GM19324 (cell line): Measurements from ENCODE around the gene KIRREL2.
"Not testable (repeated sequence)": the region's sequence is repeated elsewhere in the genome, so short reads cannot be mapped to it uniquely, and the experiment has no call there.

Source experiments
- ATAC-seq: cut with Tn5 transposase; IDR thresholded peaks from one replicate; pipeline ENCODE4 v1.9.1; 2021; ENCODE audit warnings: mild to moderate bottlenecking, moderate library complexity; ENCODE audit not compliant: unreplicated experiment, low FRiP score

Gene KIRREL2

DNA sequence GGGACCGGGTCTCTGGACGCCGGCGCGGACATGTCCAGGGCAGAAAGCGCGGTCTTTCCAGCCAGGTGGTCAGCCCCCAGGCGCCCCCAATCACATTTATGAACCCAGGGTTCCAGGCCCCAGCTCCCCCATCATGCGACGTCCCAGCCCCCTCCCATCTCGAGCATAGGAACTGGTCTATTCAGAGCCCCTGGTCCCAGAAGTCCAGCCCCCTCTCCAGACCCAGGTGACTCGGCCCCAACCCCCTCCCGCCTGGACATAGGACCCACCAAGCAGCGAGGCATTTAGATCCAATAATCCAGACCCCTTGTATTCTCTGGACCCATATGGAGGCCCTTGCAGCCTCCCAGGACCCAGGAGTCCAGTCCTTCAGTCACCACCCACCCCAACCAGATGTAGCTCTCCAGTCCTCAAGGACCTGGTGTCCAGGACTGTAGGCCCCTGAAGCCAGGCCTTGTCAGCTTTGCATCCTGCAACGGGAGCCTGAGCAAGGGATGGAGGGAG is 12.2 kb downstream of the KIRREL2 start:
- ATAC-seq = no peak

DNA sequence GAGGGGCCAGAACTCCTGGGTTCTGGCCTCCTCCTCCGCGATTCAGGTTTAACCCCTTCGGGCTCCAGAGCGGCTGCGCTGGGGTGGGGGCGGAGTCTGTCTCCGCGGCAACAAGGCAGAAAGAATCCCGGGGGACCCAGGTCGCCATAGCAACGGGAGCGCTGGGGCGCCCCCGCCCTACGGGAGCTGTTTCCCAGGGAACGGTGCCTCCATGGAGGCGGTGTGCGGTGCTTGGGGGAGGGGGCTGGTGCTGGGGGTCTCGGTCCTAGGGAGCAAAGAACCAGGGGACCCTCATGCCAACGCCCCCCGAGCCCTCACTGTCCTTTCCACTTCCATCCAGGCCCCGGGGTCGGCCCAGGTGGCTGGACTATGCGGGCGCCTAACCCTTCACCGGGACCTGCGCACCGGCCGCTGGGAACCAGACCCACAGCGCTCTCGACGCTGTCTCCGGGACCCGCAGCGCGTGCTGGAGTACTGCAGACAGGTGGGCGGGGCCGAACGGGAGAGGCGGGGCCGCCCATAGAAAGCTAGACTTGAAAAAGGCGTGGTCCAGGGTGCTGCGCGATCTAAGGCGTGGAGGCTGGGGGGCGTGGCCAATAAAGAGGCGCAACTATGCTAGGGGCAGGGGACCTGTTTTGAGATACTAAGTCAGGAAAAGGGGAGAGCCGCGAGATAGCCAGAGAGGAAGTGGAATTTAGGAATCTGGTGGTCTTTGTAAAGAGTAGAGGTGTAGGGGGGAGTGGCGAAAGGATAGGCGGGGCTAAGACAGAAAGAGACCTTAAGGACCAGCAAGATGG is 12.8 kb downstream of the KIRREL2 start:
- ATAC-seq = no peak

- ATAC-seq = not testable (repeated sequence)
Observed at GRCh38 chr19:35870124-35870736, 13.5 kb downstream of the KIRREL2 start.

- no peak for ATAC-seq
Observed at GRCh38 chr19:35870798-35871197, 14.1 kb downstream of the KIRREL2 start.

GRCh38 chr19:35871611-35872010 is 14.9 kb downstream of the KIRREL2 start:
- no peak for ATAC-seq

- ATAC-seq = no peak
Observed at GRCh38 chr19:35872180-35872579, 15.5 kb downstream of the KIRREL2 start.

- ATAC-seq = no peak
Observed at GRCh38 chr19:35874392-35874930, 17.8 kb downstream of the KIRREL2 start.

DNA sequence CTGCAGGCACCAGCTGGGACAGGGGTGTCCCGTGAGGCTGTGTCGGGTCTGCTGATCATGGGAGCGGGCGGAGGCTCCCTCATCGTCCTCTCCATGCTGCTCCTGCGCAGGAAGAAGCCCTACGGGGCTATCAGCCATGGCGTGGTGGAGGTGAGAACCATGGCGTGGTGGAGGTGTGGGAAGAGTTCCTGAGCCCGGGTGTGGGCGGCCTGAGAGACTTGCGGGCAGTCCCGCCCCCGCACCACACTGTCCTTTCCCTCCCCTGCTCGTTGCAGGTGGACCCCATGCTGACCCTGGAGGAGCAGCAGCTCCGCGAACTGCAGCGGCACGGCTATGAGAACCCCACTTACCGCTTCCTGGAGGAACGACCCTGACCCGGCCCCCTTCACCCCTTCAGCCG is 22.4 kb downstream of the KIRREL2 start:
- no peak for ATAC-seq

DNA sequence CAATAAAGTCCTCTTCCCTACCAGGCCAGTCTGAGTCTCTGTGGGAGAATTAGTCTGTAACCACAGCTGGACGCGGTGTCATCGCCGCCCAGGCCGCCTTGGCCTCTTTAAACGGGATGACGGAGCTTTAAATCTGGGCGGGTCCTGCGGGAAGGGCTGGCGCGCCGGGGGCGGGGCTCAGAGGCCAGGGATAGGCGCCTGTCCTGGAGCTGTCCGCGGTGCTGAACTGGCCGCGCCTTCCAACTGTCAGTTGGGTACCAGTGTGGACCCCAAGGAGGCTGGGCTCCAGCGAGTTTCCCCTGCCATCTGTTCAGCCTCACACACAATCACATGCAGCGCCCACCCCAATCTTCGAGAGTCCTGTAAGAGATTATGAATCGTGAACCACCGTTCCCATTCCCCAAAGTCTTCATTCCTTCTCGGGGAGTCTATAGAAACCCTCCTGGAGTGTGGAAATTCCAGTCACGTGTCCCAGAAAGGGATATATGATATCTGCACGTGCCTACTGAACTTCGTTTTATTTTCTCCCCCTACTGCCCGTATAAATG is 23.1 kb downstream of the KIRREL2 start:
- ATAC-seq = no peak

GRCh38 chr19:35882114-35882832 is 25.6 kb downstream of the KIRREL2 start:
- ATAC-seq = no peak

- ATAC-seq = no peak
Observed at GRCh38 chr19:35883882-35884281, 27.2 kb downstream of the KIRREL2 start.

GRCh38 chr19:35885225-35885738 is 28.6 kb downstream of the KIRREL2 start:
- ATAC-seq = no peak

- ATAC-seq = no peak
Observed at GRCh38 chr19:35885904-35886303, 29.2 kb downstream of the KIRREL2 start.

DNA sequence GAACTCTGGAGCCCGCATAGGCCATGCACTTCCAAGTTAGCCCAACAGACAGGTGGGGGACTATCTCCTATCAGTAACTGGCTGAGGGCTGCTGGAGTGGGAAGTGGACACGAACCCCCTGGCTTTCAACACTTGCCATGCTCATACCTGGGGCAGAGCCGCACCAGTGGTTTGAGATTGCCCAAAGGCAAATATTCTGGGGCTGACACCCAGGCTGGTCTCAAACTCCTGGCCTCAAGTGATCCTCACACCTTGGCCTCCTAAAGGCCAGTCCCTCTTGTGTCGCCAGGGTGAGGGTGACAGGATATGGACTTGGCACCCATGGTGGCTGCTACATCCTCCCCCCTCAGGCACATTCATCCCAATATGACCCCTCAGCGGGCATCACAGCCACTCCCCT is 30.5 kb downstream of the KIRREL2 start:
- ATAC-seq = no peak

DNA sequence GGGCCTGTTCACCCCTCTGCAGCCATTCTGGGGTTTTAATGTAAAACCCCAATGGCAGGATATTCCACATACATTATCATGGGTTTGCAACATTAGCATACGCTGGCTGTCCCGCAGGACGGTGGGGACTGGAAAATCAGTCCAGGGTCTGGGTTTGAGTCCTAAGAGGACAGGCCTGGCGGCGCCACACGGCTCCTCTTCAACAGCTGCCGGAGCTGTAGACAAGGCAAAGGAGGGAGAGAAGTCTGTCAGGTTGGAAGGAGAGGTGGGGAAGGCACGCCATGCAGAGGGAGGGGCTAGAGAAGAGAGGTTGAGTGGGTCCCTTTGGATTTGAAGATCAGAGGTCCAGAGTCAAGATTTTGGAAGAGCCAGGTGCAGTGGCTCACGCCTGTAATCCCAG is 31.7 kb downstream of the KIRREL2 start:
- ATAC-seq = no peak

DNA sequence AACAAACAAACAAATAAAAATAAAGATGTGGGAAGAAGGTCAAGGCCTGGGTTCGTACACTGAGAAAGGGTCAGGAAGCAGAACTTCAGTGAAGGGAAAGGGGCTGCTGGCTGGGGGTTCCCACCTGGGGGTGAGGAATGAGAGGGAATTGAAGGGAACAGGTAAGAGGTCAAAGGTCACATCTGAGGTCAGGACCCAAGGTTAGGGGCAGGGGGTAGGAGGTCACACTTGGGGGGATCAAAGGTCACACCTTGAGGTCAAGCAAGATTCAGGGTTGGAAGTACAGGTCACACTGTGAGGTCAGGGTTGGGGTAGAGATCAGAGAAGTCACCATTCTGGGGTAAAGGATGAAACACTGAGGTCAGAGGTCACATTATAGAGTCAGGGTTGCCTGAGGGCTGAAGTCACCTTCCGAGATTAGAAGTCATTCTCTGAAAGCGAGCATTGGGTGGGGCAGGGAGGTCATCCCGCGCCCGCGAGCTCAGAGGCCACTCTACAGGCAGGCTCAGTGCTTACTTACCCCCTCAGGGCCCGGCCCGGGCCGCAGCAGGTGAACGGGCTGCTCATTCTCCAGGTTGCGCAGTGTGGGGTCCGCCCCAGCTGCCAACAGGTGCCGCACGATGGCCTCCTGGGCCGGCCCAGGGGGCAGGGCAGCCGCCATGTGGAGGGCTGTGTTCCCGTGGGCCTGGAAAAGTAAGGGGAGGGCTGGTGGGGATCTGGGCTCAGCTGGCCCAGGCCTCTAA is 32.8 kb downstream of the KIRREL2 start:
- no peak for ATAC-seq

- no peak for ATAC-seq
Observed at GRCh38 chr19:35890113-35890650, 33.5 kb downstream of the KIRREL2 start.

- ATAC-seq = not testable (repeated sequence)
Observed at GRCh38 chr19:35891819-35892218, 35.1 kb downstream of the KIRREL2 start.

DNA sequence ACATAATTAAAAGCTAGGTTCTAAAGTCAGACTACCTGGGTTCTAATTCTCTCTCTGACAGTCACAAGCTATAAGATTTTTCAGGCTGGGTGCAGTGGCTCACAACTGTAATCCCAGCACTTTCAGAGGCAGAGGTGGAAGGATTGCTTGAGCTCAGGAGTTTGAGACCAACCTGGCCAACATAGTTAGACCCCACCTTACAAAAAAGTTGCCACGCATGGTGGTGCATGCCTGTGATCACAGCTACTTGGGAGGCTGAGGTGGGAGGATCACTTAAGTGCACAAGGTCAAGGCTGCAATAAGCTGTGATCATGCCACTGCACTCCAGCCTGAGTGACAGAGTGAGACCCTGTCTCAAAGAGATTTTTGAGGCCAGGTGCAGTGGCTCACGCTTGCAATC is 37.6 kb downstream of the KIRREL2 start:
- no peak for ATAC-seq
